Tibial artery (tissue), 4 donors: ENCODE data around the gene MUS81.

Experiments
- DNase-seq, 2 donors: peaks; one replicate each; pipeline ENCODE4 v3.0.0-alpha.2; 2019
- H3K27ac ChIP-seq, 2 donors: fragments of 200-600 bp; sonication (generic) in 1 of 2; 1 replicate in 1 of 2; 2 replicates in 1 of 2; pipeline ENCODE4 v1.5.1; 2018 to 2019; ENCODE audit warnings: mild to moderate bottlenecking in 1 of 2
- H3K27me3 ChIP-seq, 2 donors: fragments of 200-600 bp; sonication (generic) in 1 of 2; one replicate each; pipeline versions ENCODE4 v1.5.1 to v1.6.0; 2016 to 2019
- H3K36me3 ChIP-seq, 3 donors: fragments of 200-600 bp; sonication (generic) in 2 of 3; one replicate each; pipeline ENCODE4 v1.5.1; 2016 to 2019; ENCODE audit warnings: mild to moderate bottlenecking in 2 of 3
- H3K4me1 ChIP-seq, 4 donors: fragments of 200-600 bp; sonication (generic) in 2 of 4; 1 replicate in 3 of 4; 2 replicates in 1 of 4; pipeline ENCODE4 v1.5.1; 2016 to 2019
- H3K4me3 ChIP-seq, 2 donors: fragments of 200-600 bp; sonication (generic) in 1 of 2; 1 replicate in 1 of 2; 2 replicates in 1 of 2; pipeline ENCODE4 v1.5.1; 2018 to 2019; ENCODE audit warnings: mild to moderate bottlenecking in 2 of 2
- H3K9me3 ChIP-seq, 3 donors: fragments of 200-600 bp; sonication (generic) in 1 of 3; one replicate each; pipeline ENCODE4 v1.5.1; 2016 to 2019
- CTCF ChIP-seq, 2 experiments: fragments of 200-600 bp in 1 of 2; fragments of 450-650 bp in 1 of 2; IDR thresholded peaks; one replicate each; pipeline ENCODE4 v1.5.1; 2017 to 2019; ENCODE audit warnings: antibody characterized with exemption in 2 of 2, mild to moderate bottlenecking in 1 of 2, moderate library complexity in 1 of 2
- intact Hi-C: fragments of 100-400 bp; cut with DNase I; formaldehyde crosslinking; loops from one replicate; pipeline ENCODE4 v1.15.0; 2023; ENCODE audit warnings: low total_unique reads

The MUS81 gene

GRCh38 chr11:65860278-65861164 lies at the start of gene MUS81:
Gene MUS81, plus strand, starts transcription at chr11:65860433. Its CDS starts 321 bp downstream, at chr11:65860754.
- peak; percentile 99 for DNase-seq
- Histone ChIP-seq H3K27me3 (no peaks in the 10 kb centered on the region), H3K27ac (peak within 1 kb of the TSS; percentile 97 to 98), H3K4me1 (peaks cover 0 to 42% (median 34%) of the 10 kb centered on the region in 4 donors), H3K9me3 (no peaks in the 10 kb centered on the region), H3K36me3 (peaks cover 40 to 46% (median 41%) of the 10 kb centered on the region in 3 donors), H3K4me3 (peak within 1 kb of the TSS; percentile 84 to 99)
- intact Hi-C loops, result no loop called here
- peak; percentile 83 to 85 for TF ChIP-seq CTCF (IDR thresholded peaks at IDR 0.05)

- DNase-seq, result no peak
- peaks cover 0 to 2% (median 0%) of the 10 kb centered on the region in 4 donors for H3K4me1 ChIP-seq
- TF ChIP-seq CTCF (IDR thresholded peaks at IDR 0.05), result no peak
- H3K36me3 ChIP-seq, result no peaks in the 10 kb centered on the region
- intact Hi-C loops, result no loop called here
- no peak overlapping the region for H3K4me3 ChIP-seq
- H3K9me3 ChIP-seq, result no peaks in the 10 kb centered on the region
- H3K27me3 ChIP-seq, result peaks cover 0 to 29% of the 10 kb centered on the region in 2 donors
- H3K27ac ChIP-seq, result no peak overlapping the region
Measured at GRCh38 chr11:65811764-65812475, 48.3 kb upstream of the MUS81 start.

GRCh38 chr11:65814131-65814985 lies 45.9 kb upstream of the MUS81 start:
- Histone ChIP-seq H3K27me3 (peaks cover 0 to 6% of the 10 kb centered on the region in 2 donors), H3K4me3 (no peak overlapping the region), H3K36me3 (no peaks in the 10 kb centered on the region), H3K4me1 (peaks cover 0 to 10% (median 0%) of the 10 kb centered on the region in 4 donors), H3K9me3 (no peaks in the 10 kb centered on the region), H3K27ac (no peak overlapping the region)
- DNase-seq, result peak in 1 of 2 donors; percentile 56
- TF ChIP-seq CTCF (IDR thresholded peaks at IDR 0.05), result no peak
- intact Hi-C loops, result no loop called here

GRCh38 chr11:65814986-65815565 lies 45.2 kb upstream of the MUS81 start:
- no peak overlapping the region for H3K4me3 ChIP-seq
- intact Hi-C loops, result loop anchor here (5.0 kb wide), 2 partner anchors 33 to 198 kb away; partner anchors contain the start of genes AP5B1 and PCNX3
- DNase-seq, result peak in 1 of 2 donors; percentile 57
- no peaks in the 10 kb centered on the region for H3K9me3 ChIP-seq
- no peak for TF ChIP-seq CTCF (IDR thresholded peaks at IDR 0.05)
- peaks cover 0 to 10% (median 0%) of the 10 kb centered on the region in 4 donors for H3K4me1 ChIP-seq
- no peaks in the 10 kb centered on the region for H3K36me3 ChIP-seq
- peaks cover 0 to 3% of the 10 kb centered on the region in 2 donors for H3K27me3 ChIP-seq
- no peak overlapping the region for H3K27ac ChIP-seq

GRCh38 chr11:65816696-65817095 lies 43.5 kb upstream of the MUS81 start:
- H3K27ac ChIP-seq, result no peak overlapping the region
- H3K27me3 ChIP-seq, result peaks cover 0 to 3% of the 10 kb centered on the region in 2 donors
- peaks cover 0 to 10% (median 0%) of the 10 kb centered on the region in 4 donors for H3K4me1 ChIP-seq
- no peak for TF ChIP-seq CTCF (IDR thresholded peaks at IDR 0.05)
- no peak for DNase-seq
- no peaks in the 10 kb centered on the region for H3K36me3 ChIP-seq
- no peak overlapping the region for H3K4me3 ChIP-seq
- H3K9me3 ChIP-seq, result no peaks in the 10 kb centered on the region
- intact Hi-C loops, result loop anchor here (5.0 kb wide), 2 partner anchors 34 to 199 kb away; partner anchors contain the start of genes AP5B1 and PCNX3
